GM19035 (cell line): ENCODE measurements around the gene CBY1.

Experiments
- ATAC-seq: cut with Tn5 transposase; IDR thresholded peaks from one replicate; pipeline ENCODE4 v1.9.1; 2021; ENCODE audit not compliant: unreplicated experiment

The CBY1 gene

DNA sequence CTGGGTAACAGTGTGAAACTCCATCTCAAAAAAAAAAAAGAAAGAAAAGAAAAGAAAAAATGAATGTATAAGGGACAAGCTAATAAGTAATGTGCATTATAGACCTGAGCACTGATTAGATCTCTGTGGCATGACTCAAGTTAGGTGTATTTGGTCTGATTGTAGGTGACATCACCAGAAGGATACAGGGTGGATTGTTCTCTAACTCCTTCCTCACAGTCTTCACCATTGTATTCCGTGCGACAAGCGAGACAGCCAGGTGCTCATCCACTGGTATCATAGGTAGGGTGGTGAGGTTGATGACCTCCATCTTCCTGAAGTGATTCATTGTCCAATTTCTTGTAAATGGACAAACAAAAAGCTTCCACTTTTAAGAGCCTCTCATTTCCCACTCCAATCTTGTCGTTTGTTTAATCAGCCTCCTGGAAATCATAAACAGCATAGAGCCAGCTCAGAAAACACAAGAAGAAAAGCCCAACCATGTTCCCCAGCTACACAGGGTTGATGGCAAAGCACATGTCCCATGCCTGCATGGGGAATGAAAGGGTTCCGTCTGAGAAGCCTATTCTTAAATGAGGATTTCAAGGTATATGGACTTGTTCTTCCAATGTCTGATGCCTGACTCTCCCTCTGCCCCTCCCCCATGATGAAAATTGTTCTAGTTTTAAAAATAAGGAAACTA lies 6.5 kb upstream of the CBY1 start:
- no peak for ATAC-seq

DNA sequence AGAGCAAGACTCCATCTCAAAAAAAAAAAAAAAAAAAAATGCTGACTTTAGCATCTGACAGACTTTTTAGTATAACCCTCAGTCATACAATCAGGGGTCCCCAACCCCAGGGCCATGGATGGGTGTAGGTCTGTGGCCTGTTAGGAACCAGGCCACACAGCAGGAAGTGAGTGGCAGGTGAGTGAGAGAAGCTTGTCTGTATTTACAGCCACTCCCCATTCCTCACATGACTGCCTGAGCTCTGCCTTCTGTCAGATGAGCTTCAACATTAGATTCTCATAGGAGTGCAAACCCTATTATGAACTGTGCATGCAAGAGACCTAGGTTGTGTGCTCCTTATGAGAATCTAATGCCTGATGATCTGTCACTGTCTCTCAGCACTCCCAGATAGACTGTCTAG lies 3.6 kb upstream of the CBY1 start:
- ATAC-seq = no peak

DNA sequence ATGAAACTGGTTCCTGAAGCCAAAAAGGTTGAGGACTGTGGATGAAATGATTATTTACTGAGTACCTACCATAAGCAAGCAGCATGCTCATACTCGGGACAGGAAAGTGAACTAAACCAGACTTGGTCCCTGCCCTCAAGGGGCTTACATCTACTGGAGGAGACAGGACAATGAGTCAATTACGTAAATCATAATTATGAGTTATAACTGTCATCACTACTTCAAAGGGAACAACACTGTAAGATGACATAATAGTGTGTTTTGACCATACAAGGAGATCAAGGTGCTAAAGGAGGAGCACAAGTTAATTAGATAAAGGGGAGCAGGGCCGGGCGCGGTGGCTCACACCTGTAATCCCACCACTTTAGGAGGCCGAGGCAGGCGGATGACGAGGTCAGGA lies 2.7 kb upstream of the CBY1 start:
- ATAC-seq = no peak

DNA sequence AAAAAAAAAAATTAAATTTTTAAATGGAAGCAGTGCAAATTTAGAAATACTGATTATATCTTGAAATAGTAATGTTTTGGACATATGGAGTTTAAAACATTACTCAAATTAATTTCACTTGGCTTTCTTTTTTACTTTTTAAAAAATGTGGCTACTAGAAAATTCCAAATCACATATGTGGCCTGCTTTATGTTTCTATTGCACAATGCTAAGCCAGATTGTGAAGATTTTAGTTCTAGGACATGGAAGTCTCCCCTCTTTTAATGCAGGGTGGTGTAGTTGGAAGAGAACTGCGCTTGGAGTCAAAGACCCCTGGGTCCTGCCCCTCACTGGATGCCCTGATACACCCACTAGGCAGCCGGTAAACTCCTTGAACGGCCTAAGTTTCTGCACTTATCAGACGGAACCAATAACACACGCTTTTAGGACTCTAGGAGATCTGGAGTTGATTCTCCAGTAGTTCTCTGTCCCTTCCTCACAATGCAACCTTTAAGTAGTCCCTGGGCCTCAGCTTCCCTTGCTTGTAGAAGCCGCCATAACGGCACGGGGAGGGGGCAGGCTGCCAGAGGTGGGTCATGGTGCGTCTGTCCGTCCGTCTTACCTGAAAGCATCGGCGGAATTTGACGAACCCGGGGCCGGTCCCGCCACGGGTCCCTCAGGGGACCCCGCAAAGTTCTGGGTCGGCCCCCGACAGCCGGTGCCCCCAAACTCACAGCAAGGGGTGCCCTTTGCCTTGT lies 751 bp upstream of the CBY1 start:
- ATAC-seq = no peak

DNA sequence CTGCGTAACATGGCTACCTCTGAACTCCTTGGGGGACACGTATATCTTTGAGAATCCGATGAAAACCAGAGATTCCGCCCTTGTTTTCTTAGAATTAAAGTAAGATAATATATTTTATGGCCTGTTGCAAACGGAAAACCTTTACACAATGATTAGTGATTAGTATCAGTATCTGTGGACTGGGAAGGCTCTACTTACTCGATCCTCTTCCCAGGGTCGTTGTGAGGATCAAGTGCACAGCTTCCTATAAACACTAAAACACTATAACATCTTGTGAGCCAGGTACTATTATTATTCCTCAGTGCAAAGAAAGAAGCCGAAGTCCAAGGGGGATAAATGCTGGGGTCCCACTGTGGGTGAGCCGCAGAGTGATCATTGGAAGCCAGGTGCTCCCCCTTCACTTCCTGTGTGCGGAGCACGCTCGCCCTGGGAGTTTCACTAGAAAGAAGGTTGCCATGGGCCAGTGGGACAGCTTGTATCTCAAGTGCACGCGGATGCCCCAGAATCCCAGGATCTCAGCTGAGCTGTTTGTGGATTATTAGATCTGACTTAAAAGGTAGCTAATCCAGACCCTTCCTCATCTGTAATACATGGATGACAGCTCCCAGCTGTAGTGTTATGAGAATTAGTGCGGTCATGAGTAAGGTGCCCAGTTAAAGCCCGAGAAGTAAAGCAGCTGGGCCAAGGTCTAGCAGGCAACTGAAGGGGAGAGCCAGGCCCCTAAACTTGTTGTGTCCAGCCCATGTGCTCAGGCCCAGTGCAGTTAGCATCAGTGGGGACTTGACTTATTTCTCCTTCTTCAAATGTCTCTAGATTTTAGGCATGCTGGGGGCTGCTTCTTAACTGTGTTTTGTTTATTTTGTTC lies 839 bp downstream of the CBY1 start:
- peak; percentile 36 for ATAC-seq

DNA sequence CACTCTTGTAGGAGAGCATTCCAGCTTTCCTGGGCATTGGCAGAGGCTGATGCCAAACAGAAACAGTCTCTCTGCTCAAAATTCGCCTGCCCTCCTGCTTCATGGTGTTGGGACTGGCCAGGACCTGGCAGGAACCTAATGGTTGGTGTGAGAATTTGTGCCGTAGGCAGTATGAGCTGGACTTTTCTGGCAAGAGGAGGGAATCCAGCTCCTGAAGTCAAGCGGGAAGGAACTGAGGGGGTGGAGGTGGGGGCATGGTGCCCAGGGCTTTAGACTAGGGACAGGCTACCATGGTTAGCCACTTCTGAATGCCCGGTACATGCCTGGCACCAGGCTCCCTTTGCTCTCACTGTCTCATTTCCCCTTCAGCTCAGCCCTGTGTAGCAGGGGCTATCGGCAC lies 18.4 kb downstream of the CBY1 start:
- ATAC-seq = no peak

DNA sequence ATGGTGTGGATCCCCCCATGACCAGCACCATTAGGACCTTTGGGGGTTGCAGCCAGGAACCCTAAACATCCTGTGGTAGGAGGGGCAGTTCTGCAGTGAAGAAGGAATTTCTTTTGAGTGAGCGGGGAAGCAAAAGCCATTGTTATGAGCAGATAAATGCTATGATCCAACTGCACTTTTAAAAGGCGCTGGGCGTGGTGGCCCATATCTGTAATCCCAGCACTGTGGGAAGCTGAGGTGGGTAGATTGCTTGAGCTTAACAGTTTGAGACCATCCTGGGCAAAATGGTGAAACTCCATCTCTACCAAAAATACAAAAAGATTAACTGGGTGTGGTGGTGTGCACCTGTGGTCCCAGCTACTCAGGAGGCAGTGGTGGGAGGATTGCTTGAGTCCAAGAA lies 19.4 kb downstream of the CBY1 start:
- ATAC-seq = no peak

DNA sequence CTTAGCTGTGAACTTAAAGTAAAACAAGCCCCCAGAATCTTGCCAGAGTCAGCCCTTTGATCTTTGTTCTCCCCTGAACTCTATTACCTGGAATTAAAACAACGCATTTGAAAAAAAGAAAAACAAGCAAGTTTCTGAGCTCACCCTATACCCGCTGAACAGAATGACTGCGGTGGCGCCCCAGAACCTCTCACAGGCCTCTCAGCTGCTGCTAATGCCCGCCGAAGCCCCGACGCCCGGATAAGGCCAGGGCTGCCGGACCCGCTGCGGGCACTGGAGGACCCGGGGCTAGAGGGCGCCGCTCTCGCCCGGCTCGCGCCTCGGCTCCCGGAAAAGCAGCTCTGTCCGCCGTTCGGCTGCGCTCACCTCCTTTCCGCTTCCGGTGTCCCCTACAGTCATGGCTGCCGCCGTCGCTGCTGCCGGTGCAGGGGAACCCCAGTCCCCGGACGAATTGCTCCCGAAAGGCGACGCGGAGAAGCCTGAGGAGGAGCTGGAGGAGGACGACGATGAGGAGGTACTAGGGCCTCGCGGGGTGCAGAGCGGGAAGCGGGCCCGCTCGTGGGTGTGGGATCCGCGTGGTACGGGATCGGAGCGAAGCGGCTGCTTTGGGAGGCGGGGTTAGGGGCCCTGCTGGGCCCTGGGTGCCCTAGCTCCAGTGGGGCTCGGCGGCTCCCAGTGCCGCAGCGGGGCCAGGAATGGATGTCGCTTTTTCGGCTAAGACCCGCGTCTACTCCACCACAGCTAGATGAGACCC lies 25.3 kb downstream of the CBY1 start, which contains the start of gene TOMM22:
TOMM22 (plus strand) TSS at position 376 of the 754 bp plus-strand sequence; CDS start at position 398, 22 bp downstream.
- ATAC-seq = peak; percentile 93

DNA sequence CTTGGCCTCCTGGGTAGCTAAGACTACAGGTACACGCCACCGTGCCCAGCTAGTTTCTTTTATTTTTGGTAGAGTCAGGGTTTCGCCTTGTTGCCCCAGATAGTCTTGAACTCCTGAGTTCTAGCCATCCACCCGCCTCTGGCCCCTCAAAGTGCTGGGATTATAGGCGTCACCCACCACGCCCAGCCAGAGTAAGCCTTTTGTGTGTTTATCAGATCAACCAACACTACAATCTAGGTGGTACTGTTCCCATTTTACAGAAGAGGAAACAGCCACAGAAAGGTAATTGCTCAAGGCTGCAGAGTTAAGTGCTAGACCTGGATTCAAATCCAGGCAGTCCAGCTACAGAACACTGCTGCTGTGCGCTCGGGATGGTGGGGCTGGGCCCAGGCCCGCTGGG lies 28.5 kb downstream of the CBY1 start:
- ATAC-seq = no peak

DNA sequence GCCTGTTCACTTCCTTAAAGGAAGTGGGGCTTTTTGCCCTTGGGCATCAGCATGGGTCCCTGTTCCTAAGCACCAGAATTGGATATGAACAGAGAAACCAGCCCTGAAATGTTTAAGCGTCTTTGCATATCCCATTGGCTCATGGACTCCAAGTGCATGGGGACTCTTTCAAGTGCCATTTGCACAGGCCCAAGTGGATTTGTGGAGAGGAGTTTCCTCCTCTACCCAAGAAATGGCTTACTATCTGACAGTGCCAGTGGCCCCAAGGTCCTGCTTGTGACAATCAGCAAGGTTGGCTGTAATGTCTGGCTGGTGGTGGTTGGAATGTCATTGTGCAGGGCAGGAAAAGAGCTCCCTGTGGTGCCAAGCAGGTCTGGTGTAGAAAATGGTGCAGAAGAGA lies 29.3 kb downstream of the CBY1 start:
- ATAC-seq = no peak

DNA sequence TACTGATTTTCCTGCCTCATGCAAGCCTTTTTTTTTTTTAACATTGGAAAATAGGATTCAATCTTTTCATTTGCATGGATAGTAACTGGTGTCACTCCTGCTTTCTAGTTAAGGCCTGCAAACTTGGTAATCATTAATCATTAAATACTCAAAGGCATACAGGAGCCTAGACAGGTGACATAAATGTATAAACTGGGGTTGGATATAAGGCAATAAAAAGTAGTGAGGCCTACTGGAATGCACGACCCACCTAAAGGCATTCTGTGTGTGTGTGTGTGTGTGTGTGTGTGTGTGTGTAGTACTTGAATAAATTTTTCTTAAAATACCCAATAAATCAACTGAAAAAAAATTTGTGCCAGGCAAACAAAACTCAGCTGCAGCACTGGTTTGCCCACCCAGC lies 33.2 kb downstream of the CBY1 start:
- no peak for ATAC-seq

DNA sequence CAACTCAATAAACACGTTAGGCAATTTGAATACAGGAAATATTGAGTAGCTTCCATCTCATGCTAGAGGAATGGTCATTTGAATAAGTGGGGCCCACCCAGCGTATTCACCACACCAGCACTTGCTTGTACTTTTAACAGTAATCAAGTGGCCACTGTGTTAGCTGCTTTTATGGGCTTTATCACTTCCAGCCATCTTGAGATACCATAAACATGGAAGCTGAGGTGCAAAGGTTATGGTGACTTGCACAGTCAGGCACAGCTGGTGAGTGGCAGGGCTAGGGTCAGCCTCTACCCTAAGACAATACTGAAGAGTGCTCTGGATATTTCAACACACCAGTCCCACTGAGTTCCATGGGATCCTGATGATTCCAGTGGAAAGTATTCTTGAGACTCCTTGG lies 37.6 kb downstream of the CBY1 start:
- no peak for ATAC-seq

DNA sequence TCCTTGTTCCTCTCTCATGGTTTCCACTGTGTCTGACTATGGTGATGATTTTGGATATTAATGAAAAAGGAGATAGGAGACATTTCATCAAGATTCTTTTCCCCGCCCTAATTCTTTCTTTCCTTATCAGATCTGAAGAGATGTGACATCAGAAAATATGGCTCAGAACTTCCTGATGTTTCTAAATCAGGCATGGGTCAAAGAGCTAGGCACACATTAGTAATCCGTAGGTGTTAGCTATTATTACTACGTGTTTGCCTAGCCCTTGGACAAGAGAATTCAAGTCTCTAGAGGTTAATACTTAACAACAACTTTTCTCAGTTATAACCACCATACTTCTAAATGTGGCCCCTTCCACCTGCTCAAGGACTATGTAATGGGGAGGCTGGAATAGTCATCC lies 38.5 kb downstream of the CBY1 start:
- no peak for ATAC-seq

DNA sequence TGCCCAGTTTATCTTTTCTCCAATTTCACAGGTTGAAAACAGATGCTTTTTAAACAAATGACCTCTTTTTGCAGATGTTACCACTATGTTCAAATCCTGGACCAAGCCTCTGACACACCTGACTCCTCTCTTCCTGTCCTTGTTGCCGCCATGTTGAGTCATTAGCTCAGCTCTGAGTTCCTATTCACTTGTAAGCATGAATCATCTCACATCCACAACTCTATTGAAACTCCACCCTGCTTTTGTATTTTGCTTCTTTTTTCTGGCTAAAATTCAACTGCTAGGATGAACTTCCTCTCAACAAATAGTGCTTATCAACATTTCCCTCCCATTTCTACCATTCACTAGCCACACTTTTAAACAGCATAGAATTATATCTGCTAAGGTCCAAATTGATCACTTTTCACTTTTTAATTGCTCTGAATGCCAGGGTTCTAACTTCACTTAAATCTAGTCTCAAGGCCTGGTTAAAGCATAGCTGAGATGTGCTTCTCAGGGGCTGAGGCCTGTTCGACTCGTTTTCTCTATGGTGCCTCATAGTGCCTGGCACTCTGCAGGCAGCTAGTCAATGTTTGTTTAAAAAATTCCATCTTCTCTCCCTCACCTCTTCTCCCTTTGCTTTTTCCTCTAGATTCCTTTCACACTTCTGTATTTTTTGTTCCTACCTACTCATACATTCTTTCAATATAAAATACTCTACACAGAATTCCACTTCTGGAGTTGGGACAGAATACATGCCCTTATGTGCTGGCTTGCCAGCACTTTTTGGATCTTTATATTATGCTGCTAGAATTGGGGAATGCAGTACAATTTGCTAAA lies 40.4 kb downstream of the CBY1 start:
- ATAC-seq = no peak

DNA sequence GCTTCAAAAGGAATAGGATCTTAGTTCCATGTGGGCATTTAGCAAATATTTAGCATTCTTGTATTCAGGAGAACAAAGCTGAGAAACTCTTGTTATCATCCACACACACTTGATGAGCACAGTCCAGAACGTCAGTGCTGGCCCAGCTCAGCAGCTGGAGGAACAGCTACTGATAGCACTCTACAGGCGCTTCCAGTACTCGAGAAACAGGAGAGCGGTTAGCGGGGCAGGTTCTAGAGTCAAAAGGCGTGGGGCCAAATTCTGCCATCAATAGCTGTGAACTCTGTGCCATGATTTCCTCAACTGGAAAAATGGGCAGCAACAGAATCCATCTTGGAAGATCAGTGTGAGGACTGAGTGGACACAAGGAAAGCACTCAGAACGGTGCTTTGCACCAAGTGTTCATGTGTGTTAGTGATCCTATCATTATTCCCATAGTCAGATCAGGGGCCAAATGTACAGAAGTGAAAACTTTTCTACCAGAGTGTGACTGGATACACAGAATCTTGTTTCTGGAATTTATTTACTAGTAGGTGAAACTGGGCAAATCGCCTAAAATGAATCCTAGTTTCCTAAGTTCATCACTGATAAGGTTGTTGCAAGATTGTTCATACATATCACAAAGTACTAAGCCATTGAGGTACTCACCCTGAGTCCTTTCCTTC lies 41.1 kb downstream of the CBY1 start:
- no peak for ATAC-seq

DNA sequence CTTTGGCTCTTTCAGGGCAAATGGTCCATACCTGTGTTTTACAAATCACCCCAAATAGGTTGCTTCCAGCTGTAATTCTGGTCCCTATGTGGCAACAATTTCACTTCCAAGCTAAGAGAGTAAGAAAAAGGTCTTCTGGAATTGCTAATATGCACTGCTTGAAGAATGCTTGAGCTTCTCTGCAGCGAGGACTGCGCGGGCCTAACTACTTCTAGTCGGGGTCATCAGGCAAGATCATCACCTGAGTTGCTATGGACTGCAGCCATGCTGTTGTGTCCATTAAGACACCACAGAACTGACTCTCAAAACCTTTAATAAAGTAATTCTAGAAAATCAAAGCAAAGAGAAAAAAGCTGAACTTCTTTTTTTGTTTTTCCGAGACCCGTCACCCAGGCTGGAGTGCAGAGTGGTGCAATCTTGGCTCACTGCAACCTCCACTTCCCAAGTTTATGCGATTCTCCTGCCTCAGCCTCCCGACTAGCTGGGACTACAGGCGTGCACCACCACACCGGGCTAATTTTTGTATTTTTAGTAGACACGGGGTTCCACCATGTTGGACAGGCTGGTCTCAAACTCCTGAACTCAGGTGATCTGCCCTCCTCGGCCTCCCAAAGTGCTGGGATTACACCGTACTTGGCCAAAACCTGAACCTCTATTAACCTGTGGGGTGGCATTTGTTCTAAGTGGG lies 42.1 kb downstream of the CBY1 start:
- no peak for ATAC-seq

DNA sequence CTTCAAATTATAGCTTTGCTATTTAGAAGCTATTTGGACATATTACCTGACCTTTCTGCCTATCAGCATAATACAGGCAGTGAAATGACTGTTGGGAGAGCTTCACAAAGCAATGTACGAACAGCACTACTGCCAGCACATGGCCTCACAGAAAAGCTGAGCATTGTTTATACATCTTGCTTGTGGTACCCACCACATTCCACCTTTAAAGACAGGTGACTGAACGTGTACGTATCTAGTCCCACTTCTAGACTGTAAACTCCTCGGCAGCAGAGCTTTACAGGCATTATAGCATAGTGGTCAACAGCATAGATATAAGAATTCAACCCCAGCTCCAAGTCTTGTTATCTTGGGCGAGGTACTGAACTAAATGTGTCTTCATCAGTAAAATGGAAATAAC lies 42.7 kb downstream of the CBY1 start:
- no peak for ATAC-seq

DNA sequence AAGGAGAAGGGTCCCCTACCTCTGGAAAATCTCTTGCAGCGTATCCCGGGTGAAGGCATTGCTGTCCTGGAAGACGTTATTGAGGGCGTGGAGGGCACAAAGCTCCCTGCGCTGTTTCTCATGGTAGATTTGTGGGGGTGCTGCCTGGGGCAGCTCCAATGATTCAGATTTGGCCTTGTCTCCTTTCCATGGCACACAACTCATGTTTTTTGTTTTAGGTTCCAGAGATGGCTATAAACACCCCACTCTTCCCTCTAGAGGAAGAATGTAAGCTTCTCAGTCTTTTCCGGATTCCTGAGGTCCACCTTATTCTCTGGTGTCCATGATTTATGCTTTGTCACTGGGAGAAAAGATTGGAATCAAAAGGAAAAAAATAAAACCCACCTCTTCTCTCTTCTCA lies 43.3 kb downstream of the CBY1 start:
- no peak for ATAC-seq

DNA sequence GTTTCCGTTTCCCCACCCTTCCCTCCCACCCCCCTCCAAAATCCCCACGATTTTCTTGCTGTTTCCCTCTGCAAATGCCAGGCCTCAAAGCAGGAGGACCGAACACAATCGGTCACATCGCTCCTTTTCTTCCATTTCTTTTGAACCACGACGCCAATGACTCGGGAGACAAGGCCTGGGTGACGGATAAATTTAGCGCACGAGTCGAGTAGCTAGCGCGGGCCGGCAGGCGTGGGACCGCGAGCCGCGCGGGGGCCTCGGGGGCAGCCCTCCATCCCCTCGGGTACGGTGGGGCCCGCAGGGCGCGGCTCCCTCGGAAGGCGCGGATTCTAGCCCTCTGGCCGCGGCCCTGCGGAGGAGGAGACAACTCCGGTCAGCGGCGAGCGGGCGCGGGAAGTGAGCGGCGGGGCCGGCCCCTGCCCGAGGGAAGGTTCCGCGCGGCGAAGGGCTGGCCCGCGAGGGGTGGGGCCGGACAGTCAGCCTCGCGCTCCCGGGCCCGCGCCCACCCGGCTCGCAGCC lies 43.9 kb downstream of the CBY1 start:
- no peak for ATAC-seq
